Esophagus muscularis mucosa (tissue), 4 donors: ENCODE data around the gene CFAP68. TPM values are rescaled to one million over a fixed set of nuclear protein-coding genes. Genes with fewer than 3 reads are reported as not detected.

Experiments used
- DNase-seq: peaks from one replicate; pipeline ENCODE4 v3.0.0-alpha.2; 2017; ENCODE audit errors: extremely low spot score
- H3K27ac ChIP-seq, 4 donors: fragments of 200-600 bp; sonication (generic); replicated peaks in 1 of 4; 1 replicate in 3 of 4; 2 replicates in 1 of 4; pipeline ENCODE4 v1.5.1; 2016 to 2019; ENCODE audit warnings: mild to moderate bottlenecking in 1 of 4
- H3K27me3 ChIP-seq, 4 donors: fragments of 200-600 bp; sonication (generic); one replicate each; pipeline versions ENCODE4 v1.5.1 to v1.6.0; 2016 to 2019
- H3K36me3 ChIP-seq, 4 donors: fragments of 200-600 bp; sonication (generic); one replicate each; pipeline ENCODE4 v1.5.1; 2016 to 2019
- H3K4me1 ChIP-seq, 4 donors: fragments of 200-600 bp; sonication (generic); one replicate each; pipeline ENCODE4 v1.5.1; 2016 to 2019
- H3K4me3 ChIP-seq, 4 donors: fragments of 200-600 bp; sonication (generic); 1 replicate in 2 of 4; 2 replicates in 2 of 4; pipeline ENCODE4 v1.5.1; 2016 to 2019; ENCODE audit warnings: mild to moderate bottlenecking in 4 of 4, moderate library complexity in 1 of 4
- H3K9me3 ChIP-seq, 4 donors: fragments of 200-600 bp; sonication (generic); 1 replicate in 3 of 4; 2 replicates in 1 of 4; pipeline ENCODE4 v1.5.1; 2016 to 2019
- CTCF ChIP-seq, 3 experiments: fragments of 200-600 bp in 2 of 3; fragments of 450-650 bp in 1 of 3; sonication (generic) in 2 of 3; IDR thresholded peaks; one replicate each; pipeline ENCODE4 v1.5.1; 2017 to 2019; ENCODE audit warnings: antibody characterized with exemption in 3 of 3, mild to moderate bottlenecking in 2 of 3, moderate library complexity in 1 of 3
- EP300 ChIP-seq: sonication (generic); formaldehyde crosslinking; IDR thresholded peaks from one replicate; pipeline ENCODE4 v1.6.1; 2017; ENCODE audit warnings: antibody characterized with exemption
- POLR2A ChIP-seq: fragments of 450-650 bp; IDR thresholded peaks from one replicate; pipeline ENCODE4 v1.6.1; 2017; ENCODE audit warnings: antibody characterized with exemption, moderate library complexity, mild to moderate bottlenecking, low read depth
- POLR2AphosphoS5 ChIP-seq, 2 donors: sonication (generic); formaldehyde crosslinking; IDR thresholded peaks; one replicate each; pipeline ENCODE4 v1.6.1; 2017; ENCODE audit warnings: antibody characterized with exemption in 2 of 2
- WGBS: methylation state at CpG from one replicate; pipeline ENCODE4 v1.1.5; 2018; 5-methylcytosine and 5-hydroxymethylcytosine counted together
- intact Hi-C: fragments of 100-400 bp; cut with DNase I; formaldehyde crosslinking; loops from one replicate; pipeline ENCODE4 v1.15.1; 2023
- small RNA-seq, 3 donors: library from RNA; depleted of rRNA; stranded (forward); fragments of <200 nt; gene quantifications; one replicate each; pipeline ENCODE3, GENCODE V24; 2016
- total RNA-seq, 4 donors: library from RNA; depleted of rRNA; stranded (reverse); fragments of >200 nt; gene quantifications; one replicate each; pipeline versions ENCODE4 v1.1.0 to v1.2.1, GENCODE V29; 2016

CFAP68 gene
- total RNA-seq, 4 donors from 2014 or later: 8.7 to 21.7 (median 19.9) TPM

DNA sequence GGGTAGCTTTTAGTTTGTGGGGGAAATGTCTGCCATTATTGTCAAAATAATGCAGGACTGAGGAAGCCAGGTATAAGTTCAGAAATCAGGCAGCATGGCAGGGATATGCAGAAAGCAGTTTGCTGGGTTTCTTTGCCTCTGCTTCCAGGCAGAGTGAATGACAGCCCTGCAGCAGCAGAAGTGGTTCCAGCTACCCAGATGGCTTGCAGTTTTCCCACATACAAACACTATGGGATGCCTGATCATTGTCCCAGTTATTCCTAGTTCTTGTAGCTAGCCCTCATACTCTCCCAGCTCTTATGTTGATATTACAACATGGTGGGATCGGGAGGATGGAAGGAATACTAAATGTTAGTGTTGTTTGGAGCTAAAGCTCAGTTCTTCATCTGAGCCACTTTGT, 55.0 kb downstream of the CFAP68 start:
- DNase-seq: no peak
- Histone ChIP-seq H3K27ac (peak overlapping the region in 2 of 4 donors; percentile 81 to 91), H3K4me3 (no peak overlapping the region), H3K27me3 (no peaks in the 10 kb centered on the region), H3K4me1 (peaks cover 29 to 66% (median 61%) of the 10 kb centered on the region in 4 donors), H3K9me3 (no peaks in the 10 kb centered on the region), H3K36me3 (no peaks in the 10 kb centered on the region)
- WGBS: 86% methylated on average over 1 of the region's 1 CpG
- TF ChIP-seq EP300: no peak
- no peak for TF ChIP-seq POLR2A
- no peak for TF ChIP-seq CTCF (IDR thresholded peaks at IDR 0.05)
- no peak for TF ChIP-seq POLR2AphosphoS5 (IDR thresholded peaks at IDR 0.05)
- intact Hi-C loops: no loop called here

Small RNA genes lying within 50 kb of the gene (small RNA-seq; reads per million reads assigned to genes)
- gene C11orf52 (0 reads per million in 3 donors), gene GNG5P3 (0 reads per million in 3 donors), gene RNA5SP351 (0 reads per million in 3 donors), gene RPL37AP8 (0 to 0.67 (median 0) reads per million in 3 donors)

Other genes with a start within 250 kb of the CFAP68 start
- gene PPP2R1B, start 113.2 kb upstream of the CFAP68 start, total RNA-seq: 10 to 100 TPM in 2 of 4 donors, 1 to 10 TPM in 2; 9.6 to 12.8 (median 10.5) TPM
- gene ALG9, start 8.0 kb upstream of the CFAP68 start, total RNA-seq: 10 to 100 TPM; 18.4 to 24.1 (median 22.1) TPM
- gene FDXACB1, start 376 bp upstream of the CFAP68 start, total RNA-seq: under 1 TPM; 0.83 to 0.92 (median 0.84) TPM
- 100 to 1,000 TPM; 315 to 493 (median 382) TPM for gene CRYAB, start 32.2 kb downstream of the CFAP68 start, total RNA-seq
- 1 to 10 TPM; 1.2 to 4.0 (median 2.4) TPM for gene HSPB2, start 33.2 kb downstream of the CFAP68 start, total RNA-seq
- gene C11orf52, start 39.4 kb downstream of the CFAP68 start, total RNA-seq: 1 to 10 TPM; 1.8 to 6.9 (median 2.9) TPM
- 100 to 1,000 TPM; 101 to 168 (median 122) TPM for gene DIXDC1, start 57.8 kb downstream of the CFAP68 start, total RNA-seq
- 10 to 100 TPM; 27.2 to 32.4 (median 29.4) TPM for gene DLAT, start 145.9 kb downstream of the CFAP68 start, total RNA-seq
- gene PIH1D2, start 194.5 kb downstream of the CFAP68 start, total RNA-seq: 1 to 10 TPM in 2 of 4 donors, under 1 TPM in 2; 0.83 to 1.5 (median 1.1) TPM
- 10 to 100 TPM; 13.7 to 20.4 (median 16.1) TPM for gene NKAPD1, start 194.8 kb downstream of the CFAP68 start, total RNA-seq
- 10 to 100 TPM; 27.8 to 57.7 (median 30.9) TPM for gene TIMM8B, start 207.2 kb downstream of the CFAP68 start, total RNA-seq
- gene SDHD, start 207.3 kb downstream of the CFAP68 start, total RNA-seq: 100 to 1,000 TPM; 112 to 148 (median 128) TPM